Choroid plexus epithelial cell (primary cell): Measurements from ENCODE around the gene ZNF750.

Experiments
- DNase-seq: peaks from one replicate; pipeline ENCODE4 v3.0.0-alpha.2; 2010; ENCODE audit warnings: low read depth
- H3K4me3 ChIP-seq: 2 replicates; pipeline ENCODE4 v1.5.1; 2011; ENCODE audit warnings: low read depth, mild to moderate bottlenecking, control low read depth, low read length, moderate library complexity
- CTCF ChIP-seq: conservative IDR thresholded peaks from 2 replicates; pipeline ENCODE4 v1.5.1; 2011; ENCODE audit warnings: low read depth, mild to moderate bottlenecking, control low read depth, inconsistent platforms, low read length, moderate library complexity

Gene ZNF750

GRCh38 chr17:82832411-82832810 lies 7.4 kb downstream of the ZNF750 start:
- TF ChIP-seq CTCF: no peak
- DNase-seq: no peak
- H3K4me3 ChIP-seq: no peak overlapping the region

- DNase-seq: no peak
- H3K4me3 ChIP-seq: no peak overlapping the region
- TF ChIP-seq CTCF: no peak
Observed at GRCh38 chr17:82831818-82832200, 8.0 kb downstream of the ZNF750 start.

GRCh38 chr17:82831041-82831817 lies 8.6 kb downstream of the ZNF750 start:
- DNase-seq: no peak
- TF ChIP-seq CTCF: no peak
- H3K4me3 ChIP-seq: no peak overlapping the region

GRCh38 chr17:82830249-82830661 lies 9.6 kb downstream of the ZNF750 start:
- no peak for TF ChIP-seq CTCF
- H3K4me3 ChIP-seq: no peak overlapping the region
- no peak for DNase-seq

DNA sequence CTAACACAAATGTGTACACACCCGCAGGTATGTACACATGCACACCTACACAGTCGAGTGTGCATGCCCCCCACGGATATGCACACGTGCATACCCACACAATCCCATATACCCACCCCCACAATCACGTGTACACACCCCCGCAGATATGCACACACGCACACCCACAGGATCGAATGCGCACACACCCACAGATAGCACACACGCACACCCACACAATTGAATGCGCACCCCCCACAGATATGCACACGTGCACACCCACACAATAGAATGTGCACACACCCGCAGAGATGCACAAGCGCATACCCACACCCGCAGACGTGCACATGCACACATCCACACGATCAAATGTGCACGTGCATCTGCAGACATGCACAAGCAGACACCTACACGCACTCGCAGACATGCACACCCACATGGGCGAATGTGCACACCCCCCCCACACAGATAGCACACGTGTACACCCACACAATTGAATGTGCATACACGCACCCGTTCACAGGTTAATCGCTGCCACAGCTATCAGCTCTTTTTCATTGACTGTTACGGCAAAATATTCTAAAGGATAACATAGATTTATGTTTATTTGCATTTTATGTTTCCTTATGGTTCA lies 10.8 kb downstream of the ZNF750 start:
- no peak overlapping the region for H3K4me3 ChIP-seq
- DNase-seq: no peak
- TF ChIP-seq CTCF: no peak

- H3K4me3 ChIP-seq: no peak overlapping the region
- no peak for DNase-seq
- TF ChIP-seq CTCF: no peak
Observed at GRCh38 chr17:82826956-82827355, 12.9 kb downstream of the ZNF750 start.

- H3K4me3 ChIP-seq: no peak overlapping the region
- no peak for DNase-seq
- no peak for TF ChIP-seq CTCF
Observed at GRCh38 chr17:82826211-82826610, 13.6 kb downstream of the ZNF750 start.
